ENCODE measurements around the gene AP1S1.
"Not testable (repeated sequence)": the region's sequence is repeated elsewhere in the genome, so short reads cannot be mapped to it uniquely, and the experiment has no call there.

- not testable (repeated sequence) for TF ChIP-seq EZH2 (IDR thresholded peaks at IDR 0.05; ENCODE audit: borderline replicate concordance, low read depth, low read length, severe bottlenecking); CTCF (IDR thresholded peaks at IDR 0.05; ENCODE audit: borderline replicate concordance, extremely low read depth, low read length, poor library complexity, severe bottlenecking)
Observed at GRCh38 chr7:101199522-101199921, 45.2 kb downstream of the AP1S1 start.
